ENCODE data around the gene NOXRED1.

DNA sequence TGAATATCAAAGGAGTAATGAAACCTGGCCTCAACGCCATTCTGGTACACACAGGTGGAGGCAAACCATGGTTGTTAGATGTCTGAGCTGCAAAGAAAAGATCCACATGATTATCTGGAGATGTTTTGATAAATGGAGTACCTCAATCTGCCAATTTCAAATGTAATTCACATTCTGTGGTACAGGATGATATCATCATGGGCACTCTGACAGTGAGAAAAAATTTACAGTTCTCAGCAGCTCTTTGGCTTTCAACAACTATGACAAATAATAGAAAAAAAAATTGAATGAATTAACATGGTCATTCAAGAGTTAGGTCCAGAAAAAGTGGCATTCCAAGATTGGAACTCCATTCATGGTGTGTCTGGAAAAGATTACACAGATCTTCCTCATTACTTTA, 63.7 kb downstream of the NOXRED1 start:
- TF ChIP-seq YY1 (IDR thresholded peaks at IDR 0.05; ENCODE audit: insufficient read depth, insufficient read length) = no peak
- no peak for TF ChIP-seq SUZ12 (IDR thresholded peaks at IDR 0.05; ENCODE audit: extremely low read depth, insufficient read depth, insufficient read length)

All from NT2/D1 (cell line).